ENCODE data around the gene GPR152.
"Not testable (repeated sequence)": the region's sequence is repeated elsewhere in the genome, so short reads cannot be mapped to it uniquely, and the experiment has no call there.

DNA sequence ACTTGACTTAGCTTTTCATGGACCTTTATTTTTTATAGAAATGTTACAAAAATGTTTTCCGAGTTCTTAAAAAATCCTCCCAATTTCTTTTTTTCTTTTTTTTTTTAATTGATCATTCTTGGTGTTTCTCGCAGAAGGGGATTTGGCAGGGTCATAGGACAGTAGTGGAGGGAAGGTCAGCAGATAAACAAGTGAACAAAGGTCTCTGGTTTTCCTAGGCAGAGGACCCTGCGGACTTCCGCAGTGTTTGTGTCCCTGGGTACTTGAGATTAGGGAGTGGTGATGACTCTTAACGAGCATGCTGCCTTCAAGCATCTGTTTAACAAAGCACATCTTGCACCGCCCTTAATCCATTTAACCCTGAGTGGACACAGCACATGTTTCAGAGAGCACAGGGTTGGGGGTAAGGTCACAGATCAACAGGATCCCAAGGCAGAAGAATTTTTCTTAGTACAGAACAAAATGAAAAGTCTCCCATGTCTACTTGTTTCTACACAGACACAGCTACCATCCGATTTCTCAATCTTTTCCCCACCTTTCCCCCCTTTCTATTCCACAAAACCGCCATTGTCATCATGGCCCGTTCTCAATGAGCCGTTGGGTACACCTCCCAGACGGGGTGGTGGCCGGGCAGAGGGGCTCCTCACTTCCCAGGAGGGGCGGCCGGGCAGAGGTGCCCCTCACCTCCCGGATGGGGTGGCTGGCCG lies 25.0 kb upstream of the GPR152 start:
- TF ChIP-seq, protein P1, sequence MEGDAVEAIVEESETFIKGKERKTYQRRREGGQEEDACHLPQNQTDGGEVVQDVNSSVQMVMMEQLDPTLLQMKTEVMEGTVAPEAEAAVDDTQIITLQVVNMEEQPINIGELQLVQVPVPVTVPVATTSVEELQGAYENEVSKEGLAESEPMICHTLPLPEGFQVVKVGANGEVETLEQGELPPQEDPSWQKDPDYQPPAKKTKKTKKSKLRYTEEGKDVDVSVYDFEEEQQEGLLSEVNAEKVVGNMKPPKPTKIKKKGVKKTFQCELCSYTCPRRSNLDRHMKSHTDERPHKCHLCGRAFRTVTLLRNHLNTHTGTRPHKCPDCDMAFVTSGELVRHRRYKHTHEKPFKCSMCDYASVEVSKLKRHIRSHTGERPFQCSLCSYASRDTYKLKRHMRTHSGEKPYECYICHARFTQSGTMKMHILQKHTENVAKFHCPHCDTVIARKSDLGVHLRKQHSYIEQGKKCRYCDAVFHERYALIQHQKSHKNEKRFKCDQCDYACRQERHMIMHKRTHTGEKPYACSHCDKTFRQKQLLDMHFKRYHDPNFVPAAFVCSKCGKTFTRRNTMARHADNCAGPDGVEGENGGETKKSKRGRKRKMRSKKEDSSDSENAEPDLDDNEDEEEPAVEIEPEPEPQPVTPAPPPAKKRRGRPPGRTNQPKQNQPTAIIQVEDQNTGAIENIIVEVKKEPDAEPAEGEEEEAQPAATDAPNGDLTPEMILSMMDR (IDR thresholded peaks at IDR 0.05; ENCODE audit: low read length), result not testable (repeated sequence)
- not testable (repeated sequence) for TF ChIP-seq EZH2phosphoT487 (IDR thresholded peaks at IDR 0.05; ENCODE audit: low read length)
